ENCODE results near the gene MESP2. TPM values are rescaled to one million over a fixed set of nuclear protein-coding genes. Genes with fewer than 3 reads are reported as not detected.

MESP2 gene
- total RNA-seq, 1 experiment from 2014 or later, result 0.28 TPM

GRCh38 chr15:89728254-89728653, 47.9 kb upstream of the MESP2 start:
- no peak overlapping the region for H2BK12ac ChIP-seq (ENCODE audit: insufficient read length, low read depth, low read length)
- no peak overlapping the region for H3K18ac ChIP-seq (ENCODE audit: insufficient read length, low read depth, low read length)
- H3K36me3 Mint-ChIP-seq (ENCODE audit: insufficient read depth in 1 of 3, low read depth in 3 of 3), result no peaks in the 10 kb centered on the region
- H3K79me2 ChIP-seq (ENCODE audit: insufficient read depth, low read length), result no peaks in the 10 kb centered on the region
- H3K23ac ChIP-seq (ENCODE audit: insufficient read length, low read depth, low read length), result no peak overlapping the region
- H2BK15ac ChIP-seq (ENCODE audit: low read depth, low read length), result no peak overlapping the region
- no peak overlapping the region for H3K27ac Mint-ChIP-seq
- no peaks in the 10 kb centered on the region for H3K79me1 ChIP-seq (ENCODE audit: insufficient read depth, low read depth, low read length, poor library complexity, severe bottlenecking)
- peaks cover 3% of the 10 kb centered on the region in 2 experiments; a peak in 4 of 5 replicates for H3K9me3 Mint-ChIP-seq
- no peak overlapping the region for H3K56ac ChIP-seq (ENCODE audit: insufficient read length, low read depth, low read length)
- no peak overlapping the region for H4K91ac ChIP-seq (ENCODE audit: insufficient read length, low read depth, low read length)
- peaks cover 19% of the 10 kb centered on the region for H3K27me3 Mint-ChIP-seq (ENCODE audit: low read depth)
- H2BK5ac ChIP-seq (ENCODE audit: insufficient read length, low read length), result no peak overlapping the region
- H3K4me3 Mint-ChIP-seq, result no peak overlapping the region
- H3T11ph ChIP-seq (ENCODE audit: low read length), result no peak overlapping the region
- H3K9ac ChIP-seq (ENCODE audit: extremely low read depth, insufficient read length, low read length), result no peak overlapping the region
- no peak overlapping the region for H3K4me2 ChIP-seq (ENCODE audit: insufficient read depth, insufficient read length, low read length)
- no peak overlapping the region for H3K4ac ChIP-seq (ENCODE audit: low read depth, low read length)
- TF ChIP-seq, protein P1, sequence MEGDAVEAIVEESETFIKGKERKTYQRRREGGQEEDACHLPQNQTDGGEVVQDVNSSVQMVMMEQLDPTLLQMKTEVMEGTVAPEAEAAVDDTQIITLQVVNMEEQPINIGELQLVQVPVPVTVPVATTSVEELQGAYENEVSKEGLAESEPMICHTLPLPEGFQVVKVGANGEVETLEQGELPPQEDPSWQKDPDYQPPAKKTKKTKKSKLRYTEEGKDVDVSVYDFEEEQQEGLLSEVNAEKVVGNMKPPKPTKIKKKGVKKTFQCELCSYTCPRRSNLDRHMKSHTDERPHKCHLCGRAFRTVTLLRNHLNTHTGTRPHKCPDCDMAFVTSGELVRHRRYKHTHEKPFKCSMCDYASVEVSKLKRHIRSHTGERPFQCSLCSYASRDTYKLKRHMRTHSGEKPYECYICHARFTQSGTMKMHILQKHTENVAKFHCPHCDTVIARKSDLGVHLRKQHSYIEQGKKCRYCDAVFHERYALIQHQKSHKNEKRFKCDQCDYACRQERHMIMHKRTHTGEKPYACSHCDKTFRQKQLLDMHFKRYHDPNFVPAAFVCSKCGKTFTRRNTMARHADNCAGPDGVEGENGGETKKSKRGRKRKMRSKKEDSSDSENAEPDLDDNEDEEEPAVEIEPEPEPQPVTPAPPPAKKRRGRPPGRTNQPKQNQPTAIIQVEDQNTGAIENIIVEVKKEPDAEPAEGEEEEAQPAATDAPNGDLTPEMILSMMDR (conservative IDR thresholded peaks at IDR 0.05), result no peak
- no peak overlapping the region for H3K27ac ChIP-seq (ENCODE audit: insufficient read length, low read depth, low read length)
- H3K9me3 ChIP-seq (ENCODE audit: control insufficient read depth, low read depth, low read length), result no peaks in the 10 kb centered on the region
- no peak overlapping the region for H2BK20ac ChIP-seq (ENCODE audit: low read depth, low read length, poor library complexity, severe bottlenecking)
- no peak overlapping the region for H2BK120ac ChIP-seq (ENCODE audit: low read depth, low read length, poor library complexity, severe bottlenecking)
- no CpG with 5 or more reads among the region's 2 CpGs for WGBS (ENCODE audit: extremely low coverage, insufficient read length, low lambda C conversion rate)
- no peak overlapping the region for H2AFZ ChIP-seq (ENCODE audit: low read length)
- H4K5ac ChIP-seq (ENCODE audit: insufficient read length, low read depth, low read length), result no peak overlapping the region
- H4K20me1 ChIP-seq (ENCODE audit: control insufficient read depth, insufficient read depth, insufficient read length), result no peaks in the 10 kb centered on the region
- no peak overlapping the region for H4K8ac ChIP-seq (replicated peaks; ENCODE audit: insufficient read length, low read depth, low read length)
- no peak overlapping the region for H2AK5ac ChIP-seq (ENCODE audit: insufficient read length, low read length)
- DNase-seq, result no peak
- H3K4me1 ChIP-seq (ENCODE audit: insufficient read depth, low read length), result no peaks in the 10 kb centered on the region
- no peak overlapping the region for H3K14ac ChIP-seq (ENCODE audit: insufficient read depth, low read length)
- no peaks in the 10 kb centered on the region for H3K23me2 ChIP-seq (ENCODE audit: insufficient read length, low read depth, low read length, poor library complexity, severe bottlenecking)
- peaks cover 5 to 7% of the 10 kb centered on the region in 2 experiments; a peak in 3 of 4 replicates for H3K4me1 Mint-ChIP-seq
- H3K27me3 ChIP-seq (ENCODE audit: insufficient read depth, low read length), result no peaks in the 10 kb centered on the region; the same call in 1 of the 2 replicates
